ENCODE measurements around the gene TTC34. TPM values are rescaled to one million over a fixed set of nuclear protein-coding genes. Genes with fewer than 3 reads are reported as not detected.

TTC34 gene
- total RNA-seq, 1 donor from 2014 or later: 0.18 TPM

DNA sequence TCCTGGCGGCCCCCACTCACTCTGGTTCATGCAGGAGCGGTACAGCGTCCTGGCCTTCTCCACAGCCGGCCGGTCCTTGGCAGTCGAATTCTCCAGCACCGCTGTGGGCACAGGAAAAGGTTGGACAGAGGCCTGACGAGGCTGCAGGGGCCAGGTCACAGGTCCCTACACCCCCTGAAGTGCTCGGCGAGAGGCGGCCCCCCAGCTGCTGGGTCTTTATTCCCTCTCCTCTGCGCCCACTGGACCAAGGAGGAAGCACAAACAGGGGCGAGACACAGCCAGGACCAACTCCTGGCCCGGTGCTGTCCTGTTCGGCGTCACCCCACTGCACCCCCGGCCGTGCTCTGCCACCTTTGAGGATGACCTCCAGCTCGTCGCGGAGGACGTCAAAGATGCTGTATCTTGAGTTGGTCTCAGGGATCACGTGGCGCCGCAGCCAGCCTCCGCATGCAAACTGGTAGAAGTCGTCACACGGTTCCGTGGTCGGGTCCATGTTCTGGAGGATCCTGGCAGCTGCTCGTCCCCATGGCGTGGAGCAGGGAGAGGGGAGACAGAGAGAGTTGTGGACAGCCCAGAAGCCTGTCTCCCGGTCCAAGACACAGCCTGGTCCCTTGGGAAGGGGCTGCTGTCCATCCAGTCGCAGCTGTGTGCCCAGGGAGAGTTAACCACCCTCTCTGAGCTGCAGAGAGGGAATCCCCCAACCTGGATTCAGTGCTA, 192.0 kb downstream of the TTC34 start:
- DNase-seq (ENCODE audit: extremely low read depth, low read depth, low spot score): no peak

DNA sequence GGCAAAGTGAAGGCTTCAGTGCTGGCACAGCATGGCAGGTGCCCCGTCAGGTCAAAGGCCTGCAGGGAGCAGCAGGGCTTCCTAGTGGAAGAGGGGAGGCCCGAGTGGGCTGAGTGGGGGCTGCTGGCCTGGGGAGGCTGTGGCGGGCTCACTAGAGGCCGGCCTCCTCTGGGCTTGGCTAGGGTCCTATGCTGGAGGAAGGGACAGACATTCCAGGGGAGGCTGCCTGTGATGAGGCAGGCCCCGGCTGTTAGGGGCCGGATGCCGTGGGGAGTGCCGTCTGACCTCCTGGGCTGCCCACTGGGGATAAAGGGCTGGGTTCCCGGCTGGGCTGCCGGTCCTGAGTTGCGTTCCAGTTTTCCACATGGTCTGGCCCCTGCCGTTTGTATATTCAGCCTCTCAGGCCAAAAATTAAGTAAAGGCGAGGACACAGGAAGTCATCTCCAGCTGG, 193.8 kb downstream of the TTC34 start:
- DNase-seq (ENCODE audit: extremely low read depth, low read depth, low spot score): no peak

GRCh38 chr1:2606881-2607621, 194.4 kb downstream of the TTC34 start:
- no peak for DNase-seq (ENCODE audit: extremely low read depth, low read depth, low spot score)

DNA sequence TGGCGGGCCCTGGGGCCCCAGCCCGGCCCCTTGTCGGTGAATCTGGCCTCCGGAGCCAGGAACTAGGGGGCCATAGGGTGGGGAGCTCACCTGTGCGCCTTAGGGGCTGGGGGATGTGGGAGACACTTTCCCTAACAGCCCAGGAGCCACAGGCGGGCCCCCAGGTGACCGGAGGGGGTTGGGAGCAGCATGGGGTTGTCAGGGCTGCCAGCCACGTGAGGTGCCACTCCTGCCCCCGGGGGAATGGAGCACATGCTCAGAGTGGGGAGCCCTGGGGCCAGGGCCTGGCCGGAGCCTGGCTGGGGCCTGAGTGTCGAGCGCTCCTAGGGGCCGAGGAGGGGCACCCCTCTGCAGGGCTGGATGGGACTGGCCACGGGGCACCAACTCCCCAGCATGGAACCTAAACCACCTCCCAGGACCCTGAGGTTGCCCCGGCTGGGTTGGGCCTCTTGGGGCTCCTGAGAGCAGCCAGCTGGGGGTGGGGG, 195.1 kb downstream of the TTC34 start:
- DNase-seq (ENCODE audit: extremely low read depth, low read depth, low spot score): no peak

- DNase-seq (ENCODE audit: extremely low read depth, low read depth, low spot score): no peak
Observed at GRCh38 chr1:2605509-2606395, 195.7 kb downstream of the TTC34 start.

GRCh38 chr1:2604844-2605508, 196.5 kb downstream of the TTC34 start:
- no peak for DNase-seq (ENCODE audit: extremely low read depth, low read depth, low spot score)

DNA sequence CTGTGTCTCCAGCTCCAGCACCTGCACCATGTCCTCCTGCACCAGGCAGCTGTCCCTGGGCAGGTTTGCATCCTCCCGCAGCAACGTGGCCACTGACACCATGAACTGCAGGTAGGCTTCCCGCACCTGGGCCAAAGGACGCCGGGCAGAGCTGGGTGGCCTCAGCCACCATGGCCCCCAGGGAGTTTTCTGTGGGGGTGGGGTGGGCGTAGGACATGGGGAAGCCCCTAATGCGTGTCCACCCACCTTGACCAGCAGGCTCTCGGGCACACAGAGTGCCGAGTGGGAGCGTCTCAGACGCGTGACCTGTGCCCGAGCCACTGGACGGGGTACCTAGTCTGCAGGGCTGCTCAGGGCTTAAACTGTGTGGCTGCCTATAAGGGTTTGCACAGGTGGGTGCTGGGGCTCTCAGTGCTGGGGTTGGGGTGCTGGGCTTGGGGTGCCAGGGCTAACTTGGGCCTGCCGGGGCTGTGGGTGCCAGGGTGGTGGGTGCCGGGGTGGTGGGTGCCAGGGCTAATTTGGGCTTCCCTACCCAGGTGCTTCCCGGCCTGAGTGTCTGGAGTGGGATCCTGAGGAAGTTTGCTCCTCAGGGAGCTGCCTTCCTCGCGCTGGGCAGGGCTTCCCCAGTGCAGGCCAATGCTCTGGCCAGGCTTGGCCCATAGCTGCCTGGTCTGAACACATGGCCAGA, 197.2 kb downstream of the TTC34 start:
- no peak for DNase-seq (ENCODE audit: extremely low read depth, low read depth, low spot score)

- DNase-seq (ENCODE audit: extremely low read depth, low read depth, low spot score): no peak
Observed at GRCh38 chr1:2603521-2604155, 197.9 kb downstream of the TTC34 start.

GRCh38 chr1:2602866-2603520, 198.5 kb downstream of the TTC34 start:
- no peak for DNase-seq (ENCODE audit: extremely low read depth, low read depth, low spot score)

DNA sequence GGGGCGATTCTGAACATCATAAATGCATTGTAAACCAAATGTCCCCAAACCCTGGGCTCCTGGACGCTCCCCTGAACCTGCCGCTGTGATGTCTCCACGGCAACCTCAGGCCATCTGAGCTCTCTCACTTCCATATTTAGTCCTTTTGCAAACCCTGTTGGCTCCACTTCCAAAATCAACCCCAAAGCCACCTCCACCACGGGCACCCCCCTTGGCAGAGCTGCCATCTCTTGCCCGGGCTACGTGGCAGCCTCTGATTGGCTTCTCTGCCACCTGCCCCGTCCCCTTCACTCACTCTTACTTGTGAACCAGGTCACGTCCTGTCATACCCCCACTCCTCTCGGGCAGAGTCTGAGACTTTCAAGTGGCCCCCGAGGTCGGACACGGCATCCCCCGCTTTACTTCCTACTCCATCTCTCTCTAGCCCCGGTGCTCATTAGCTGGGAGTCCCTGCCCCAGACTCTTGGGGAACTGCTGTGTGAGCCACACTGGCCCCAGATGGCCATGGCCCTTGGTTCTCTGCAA, 199.1 kb downstream of the TTC34 start:
- DNase-seq (ENCODE audit: extremely low read depth, low read depth, low spot score): no peak

DNA sequence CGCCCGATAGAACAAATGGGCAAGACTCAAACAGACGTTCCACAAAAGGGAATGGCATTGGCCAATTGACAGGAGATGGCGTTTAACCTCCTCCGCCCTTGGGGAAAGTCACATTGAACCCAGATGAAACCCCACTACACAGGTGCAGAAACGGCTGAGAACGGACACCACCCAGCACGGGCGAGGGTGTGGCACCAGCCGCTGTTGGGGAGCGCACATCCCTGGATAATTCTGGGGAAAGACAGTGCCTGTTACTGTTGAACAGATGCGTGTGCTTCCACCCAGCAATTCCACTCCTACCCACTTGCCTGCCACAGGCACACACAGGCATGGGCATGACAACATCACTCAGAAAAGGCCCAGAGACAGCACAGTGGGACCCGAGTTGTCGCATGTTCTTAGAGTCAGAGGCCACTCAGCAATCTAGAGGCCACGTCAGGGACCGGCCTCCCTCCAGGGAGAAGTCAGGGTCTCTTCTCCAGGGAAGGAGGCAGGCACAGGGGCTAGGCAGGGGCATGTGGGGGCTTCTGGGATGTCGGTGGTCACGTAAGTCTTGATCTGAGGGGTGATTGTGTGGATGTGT, 199.7 kb downstream of the TTC34 start:
- DNase-seq (ENCODE audit: extremely low read depth, low read depth, low spot score): no peak

- DNase-seq (ENCODE audit: extremely low read depth, low read depth, low spot score): no peak
Observed at GRCh38 chr1:2598329-2598931, 203.1 kb downstream of the TTC34 start.

DNA sequence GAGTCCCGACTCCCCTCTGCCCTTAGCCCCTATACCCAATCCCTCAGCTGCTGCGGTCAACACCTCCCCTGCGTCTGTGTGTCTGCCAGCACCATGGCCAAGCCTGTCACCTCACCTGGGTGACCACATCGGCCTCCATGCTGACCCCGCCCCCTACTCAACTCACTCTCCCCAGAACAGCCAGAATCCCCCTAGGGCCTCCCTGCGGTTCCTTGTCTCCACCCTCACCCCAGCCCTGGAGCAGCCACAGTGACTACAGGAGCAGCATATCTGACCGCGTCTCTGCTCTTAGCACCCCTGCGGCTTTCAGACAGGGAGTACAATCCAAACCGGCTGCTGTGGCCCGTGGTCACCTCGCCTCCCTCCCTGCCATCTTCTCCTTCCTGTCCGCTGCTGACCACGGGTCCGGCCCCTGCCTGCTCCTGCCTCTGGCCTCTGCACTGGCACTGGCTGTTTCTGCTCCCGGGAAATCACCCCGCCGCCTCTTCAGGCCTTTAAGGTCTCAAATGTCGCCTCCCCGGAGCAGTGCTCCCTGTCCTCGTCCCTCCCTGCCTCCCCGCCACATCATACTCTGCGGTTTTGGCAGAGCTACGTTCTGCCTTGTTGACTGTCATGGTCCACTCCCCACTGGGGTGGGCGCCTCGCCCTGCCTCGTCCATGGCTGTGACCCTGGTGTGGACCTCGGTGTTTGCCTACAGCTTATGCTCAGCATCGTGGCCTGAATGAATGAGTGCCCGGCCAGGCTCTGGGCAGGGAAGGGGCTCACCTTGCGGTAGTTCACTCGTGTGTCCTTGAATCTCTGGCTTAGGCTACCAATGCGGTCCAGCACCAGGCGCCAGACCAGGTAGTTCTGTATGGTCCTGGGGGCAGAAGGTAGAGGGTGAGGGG, 203.8 kb downstream of the TTC34 start:
- DNase-seq (ENCODE audit: extremely low read depth, low read depth, low spot score): no peak

DNA sequence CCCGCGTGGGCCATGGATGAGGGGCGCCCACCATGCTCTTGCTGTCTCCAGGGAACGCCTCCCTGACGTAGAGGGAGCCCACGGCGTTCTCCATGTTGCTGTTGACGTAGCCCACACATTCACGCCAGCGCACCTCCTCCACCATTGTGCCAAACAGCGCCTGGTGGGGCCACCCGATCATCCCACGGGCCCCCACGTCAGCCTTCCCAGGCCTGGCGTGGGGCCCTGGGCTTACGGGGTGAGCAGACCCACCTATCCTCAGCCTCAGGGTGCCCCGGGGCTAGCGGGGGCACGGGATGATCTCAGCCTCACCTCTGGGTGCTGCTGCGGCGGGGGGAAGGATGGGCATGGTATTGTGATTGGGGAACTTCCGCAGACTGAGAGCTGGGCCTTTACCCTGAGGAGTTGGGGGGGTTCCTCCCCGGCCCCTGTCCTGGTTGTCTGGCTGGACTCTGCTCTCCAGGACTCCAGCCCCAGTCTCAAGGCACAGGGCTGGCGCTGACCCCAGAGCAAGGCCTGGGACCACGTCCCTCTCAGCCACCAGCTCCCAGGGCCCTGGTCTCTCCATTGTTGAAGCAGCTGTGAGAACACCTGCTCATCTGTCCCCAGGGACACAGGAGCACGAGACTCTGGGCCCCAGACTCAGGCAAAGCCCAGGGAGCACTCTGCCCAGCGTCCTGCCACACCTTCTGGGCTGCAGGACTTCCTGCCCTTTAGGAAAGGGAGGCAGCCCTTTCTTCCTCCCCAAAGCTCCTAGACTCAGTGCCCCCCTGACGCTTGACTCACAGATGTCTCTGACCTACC, 204.8 kb downstream of the TTC34 start:
- DNase-seq (ENCODE audit: extremely low read depth, low read depth, low spot score): no peak

DNA sequence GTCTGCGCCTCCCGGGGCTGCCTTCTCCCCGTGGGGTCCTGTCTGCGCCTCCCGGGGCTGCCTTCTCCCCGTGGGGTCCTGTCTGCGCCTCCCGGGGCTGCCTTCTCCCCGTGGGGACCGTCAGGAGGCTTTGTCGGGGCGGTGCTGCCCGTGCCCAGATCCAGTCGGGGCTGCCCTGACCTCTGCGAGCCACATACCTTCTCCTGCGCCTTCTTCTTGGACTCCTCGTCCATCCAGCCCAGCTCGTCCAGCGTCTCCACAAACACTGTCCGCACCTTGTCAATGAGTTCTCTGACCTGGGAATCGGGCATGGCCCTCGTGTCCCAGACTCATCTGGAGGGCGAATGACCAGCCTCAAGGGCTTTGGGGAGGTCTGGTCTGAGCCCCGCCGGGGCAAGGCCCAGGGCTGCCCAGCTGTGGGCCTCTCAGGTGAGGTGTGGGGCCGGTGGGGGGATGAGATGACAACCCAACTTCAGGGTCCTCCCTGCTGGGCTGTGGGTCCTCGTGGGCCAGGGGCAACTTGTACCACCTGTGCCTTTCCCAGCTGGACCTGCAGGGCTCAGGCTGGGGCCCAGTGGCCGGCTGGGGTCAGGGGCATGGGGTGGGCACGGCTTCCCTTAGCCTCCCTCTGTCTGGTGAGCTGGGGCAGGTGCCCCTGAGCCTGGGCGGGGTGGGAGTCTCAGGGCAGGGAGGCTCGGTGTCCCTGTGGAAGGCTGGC, 205.5 kb downstream of the TTC34 start:
- no peak for DNase-seq (ENCODE audit: extremely low read depth, low read depth, low spot score)
